IPS DF 6.9 (cell line): ENCODE data around the gene IER2.

ENCODE experiments used
- DNase-seq: peaks from one replicate; pipeline ENCODE4 v3.0.0-alpha.2; 2013; ENCODE audit warnings: low read depth, low spot score
- H3K27ac ChIP-seq: one replicate; pipeline ENCODE4 v1.5.1; 2013; ENCODE audit warnings: low read length, control low read depth
- H3K27me3 ChIP-seq: 2 replicates; pipeline ENCODE4 v1.6.1; 2013; ENCODE audit warnings: mild to moderate bottlenecking, low read length; ENCODE audit not compliant: control insufficient read depth, insufficient read depth
- H3K36me3 ChIP-seq: 2 replicates; pipeline ENCODE4 v1.6.1; 2013; ENCODE audit warnings: low read length; ENCODE audit not compliant: control insufficient read depth, insufficient read depth
- H3K4me1 ChIP-seq: 2 replicates; pipeline ENCODE4 v1.6.1; 2013; ENCODE audit warnings: low read length; ENCODE audit not compliant: control insufficient read depth, insufficient read depth
- H3K4me3 ChIP-seq: 2 replicates; pipeline ENCODE4 v1.5.1; 2013; ENCODE audit warnings: mild to moderate bottlenecking, low read length
- H3K9me3 ChIP-seq: 2 replicates; pipeline ENCODE4 v1.6.1; 2013; ENCODE audit warnings: low read length, inconsistent platforms; ENCODE audit not compliant: control insufficient read depth, insufficient read depth
- WGBS: extraction: QIAGEN DNeasy Blood & Tissue Kit; methylation state at CpG from one replicate; pipeline ENCODE4 v1.1.7; 2013; ENCODE audit warnings: mixed read lengths, missing lambda C conversion rate; ENCODE audit not compliant: insufficient read length, insufficient coverage; 5-methylcytosine and 5-hydroxymethylcytosine counted together

Gene IER2

DNA sequence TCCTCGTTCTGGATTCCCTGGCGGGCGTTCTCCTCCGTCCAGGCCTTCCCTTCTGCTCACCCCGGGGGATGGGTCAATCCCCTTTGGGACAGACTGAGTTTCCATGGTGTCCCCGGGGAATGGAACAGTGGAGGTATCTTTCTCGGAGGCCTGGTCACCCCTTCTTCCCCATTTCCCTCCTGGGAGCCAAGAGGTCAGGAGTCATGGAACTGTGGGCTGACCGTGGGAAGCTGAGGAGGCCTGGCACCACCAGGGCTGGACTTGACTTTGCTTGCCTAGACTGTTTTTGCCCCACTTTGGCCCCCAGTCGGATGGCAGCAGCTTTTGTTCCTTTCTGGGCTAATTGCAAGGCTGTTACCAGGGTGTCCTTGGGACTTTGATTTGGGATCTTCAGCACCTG is 30.2 kb upstream of the IER2 start:
- no peak for DNase-seq
- Histone ChIP-seq H3K4me1 (peaks cover 12% of the 10 kb centered on the region), H3K4me3 (no peak overlapping the region), H3K9me3 (no peaks in the 10 kb centered on the region), H3K36me3 (peaks cover 3% of the 10 kb centered on the region; the same call in 1 of the 2 replicates), H3K27ac (no peak overlapping the region), H3K27me3 (no peaks in the 10 kb centered on the region)
- WGBS: no CpG with 5 or more reads among the region's 9 CpGs

DNA sequence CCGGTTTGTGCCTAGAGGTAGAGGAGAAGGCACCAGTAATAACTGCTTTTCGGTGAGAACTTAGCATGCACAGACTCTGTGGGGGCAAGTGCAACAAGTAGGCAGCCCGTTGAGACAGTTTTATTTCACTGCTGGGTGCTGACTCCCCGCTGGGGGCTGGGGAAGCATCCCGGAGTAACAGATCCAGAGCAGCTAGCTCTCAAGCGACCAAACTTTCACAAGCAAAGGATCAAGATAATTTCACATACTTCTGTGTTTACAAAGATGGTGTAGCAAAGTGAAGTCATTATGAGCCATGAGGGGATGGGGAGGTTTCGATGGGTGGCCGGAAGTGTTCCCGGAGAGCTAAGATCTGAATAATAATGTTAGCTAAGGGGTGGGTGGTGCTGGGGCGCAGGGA is 29.4 kb upstream of the IER2 start:
- no peak overlapping the region for H3K27ac ChIP-seq
- no peaks in the 10 kb centered on the region for H3K9me3 ChIP-seq
- no peak for DNase-seq
- peaks cover 12% of the 10 kb centered on the region for H3K4me1 ChIP-seq
- H3K4me3 ChIP-seq: no peak overlapping the region
- H3K27me3 ChIP-seq: no peaks in the 10 kb centered on the region
- WGBS: no CpG with 5 or more reads among the region's 10 CpGs
- H3K36me3 ChIP-seq: 0 out of 2 replicates have a peak, but pooled peaks cover 3% of the 10 kb centered on the region

DNA sequence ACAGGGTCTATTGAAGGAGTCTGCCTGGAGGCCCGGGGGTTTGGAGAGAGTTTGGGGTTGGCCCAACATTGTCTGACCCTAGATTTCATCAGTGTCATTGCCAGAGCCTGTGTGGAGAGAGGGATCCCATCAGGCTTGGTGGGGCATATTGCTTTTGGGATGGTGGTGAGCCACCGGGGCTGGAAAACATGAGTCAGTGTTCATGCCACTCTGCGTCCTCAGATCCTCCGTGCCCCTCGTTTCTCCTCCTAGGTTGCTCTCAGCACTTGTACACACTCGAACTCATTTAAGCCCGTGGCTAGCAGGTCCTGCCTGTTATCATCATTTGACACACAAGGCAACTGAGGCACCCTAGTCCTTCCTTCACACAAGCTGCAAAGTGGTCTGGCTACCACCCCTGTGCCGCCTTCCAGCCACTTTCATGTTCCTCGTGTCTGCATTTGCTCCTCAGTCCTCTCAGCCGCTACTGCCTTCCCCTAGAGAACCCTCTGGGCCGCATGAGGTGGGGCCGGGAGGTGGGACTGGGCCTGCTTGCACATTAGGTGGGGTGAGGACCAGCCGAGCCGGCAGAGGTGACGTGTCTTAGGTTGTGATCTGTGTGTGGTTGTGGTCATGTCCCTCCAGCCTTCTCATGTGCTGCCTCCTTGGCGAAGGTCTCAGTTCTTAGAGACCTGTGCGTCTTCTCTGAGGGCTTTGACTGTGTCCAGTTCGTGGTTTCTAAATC is 28.5 kb upstream of the IER2 start:
- 0 out of 2 replicates have a peak, but pooled peaks cover 3% of the 10 kb centered on the region for H3K36me3 ChIP-seq
- no CpG with 5 or more reads among the region's 18 CpGs for WGBS

DNA sequence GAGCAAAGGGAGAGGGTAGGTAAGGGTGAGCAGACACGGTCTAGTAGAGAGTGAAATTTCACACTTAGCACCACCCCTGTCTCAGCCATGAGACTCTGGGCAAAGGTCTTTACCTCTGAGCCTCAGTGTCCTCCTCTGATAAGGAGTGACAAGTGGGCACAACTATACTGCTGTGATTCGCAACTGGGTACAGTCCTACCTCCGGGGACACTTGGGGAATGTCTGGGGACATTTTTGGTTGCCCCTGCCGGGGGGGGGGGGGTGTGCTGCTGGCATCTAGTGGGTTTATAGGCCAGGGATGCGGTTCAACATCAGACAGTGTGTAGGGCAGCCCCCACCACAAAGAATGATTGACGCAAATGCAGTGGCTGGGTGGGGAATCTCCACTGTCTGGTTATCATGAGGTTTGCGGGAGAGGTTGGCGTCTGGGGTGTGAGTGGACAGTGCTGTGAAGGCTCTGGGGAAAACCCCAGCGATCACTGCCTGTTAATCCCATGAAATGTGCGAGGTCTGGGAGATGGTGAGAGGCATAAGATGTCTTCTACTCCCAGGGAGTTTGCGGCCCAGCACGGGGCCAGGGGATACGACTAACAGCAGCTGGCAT is 27.8 kb upstream of the IER2 start:
- no peak overlapping the region for H3K27ac ChIP-seq
- H3K4me3 ChIP-seq: no peak overlapping the region
- H3K36me3 ChIP-seq: 0 out of 2 replicates have a peak, but pooled peaks cover 3% of the 10 kb centered on the region
- no peaks in the 10 kb centered on the region for H3K27me3 ChIP-seq
- WGBS: no CpG with 5 or more reads among the region's 13 CpGs
- H3K4me1 ChIP-seq: peaks cover 12% of the 10 kb centered on the region
- no peak for DNase-seq
- H3K9me3 ChIP-seq: no peaks in the 10 kb centered on the region

More for the DNA sequence above, 28.5 kb upstream of the IER2 start:
- no peaks in the 10 kb centered on the region for H3K27me3 ChIP-seq
- DNase-seq: no peak
- no peak overlapping the region for H3K27ac ChIP-seq
- peaks cover 12% of the 10 kb centered on the region for H3K4me1 ChIP-seq
- no peaks in the 10 kb centered on the region for H3K9me3 ChIP-seq
- H3K4me3 ChIP-seq: no peak overlapping the region

DNA sequence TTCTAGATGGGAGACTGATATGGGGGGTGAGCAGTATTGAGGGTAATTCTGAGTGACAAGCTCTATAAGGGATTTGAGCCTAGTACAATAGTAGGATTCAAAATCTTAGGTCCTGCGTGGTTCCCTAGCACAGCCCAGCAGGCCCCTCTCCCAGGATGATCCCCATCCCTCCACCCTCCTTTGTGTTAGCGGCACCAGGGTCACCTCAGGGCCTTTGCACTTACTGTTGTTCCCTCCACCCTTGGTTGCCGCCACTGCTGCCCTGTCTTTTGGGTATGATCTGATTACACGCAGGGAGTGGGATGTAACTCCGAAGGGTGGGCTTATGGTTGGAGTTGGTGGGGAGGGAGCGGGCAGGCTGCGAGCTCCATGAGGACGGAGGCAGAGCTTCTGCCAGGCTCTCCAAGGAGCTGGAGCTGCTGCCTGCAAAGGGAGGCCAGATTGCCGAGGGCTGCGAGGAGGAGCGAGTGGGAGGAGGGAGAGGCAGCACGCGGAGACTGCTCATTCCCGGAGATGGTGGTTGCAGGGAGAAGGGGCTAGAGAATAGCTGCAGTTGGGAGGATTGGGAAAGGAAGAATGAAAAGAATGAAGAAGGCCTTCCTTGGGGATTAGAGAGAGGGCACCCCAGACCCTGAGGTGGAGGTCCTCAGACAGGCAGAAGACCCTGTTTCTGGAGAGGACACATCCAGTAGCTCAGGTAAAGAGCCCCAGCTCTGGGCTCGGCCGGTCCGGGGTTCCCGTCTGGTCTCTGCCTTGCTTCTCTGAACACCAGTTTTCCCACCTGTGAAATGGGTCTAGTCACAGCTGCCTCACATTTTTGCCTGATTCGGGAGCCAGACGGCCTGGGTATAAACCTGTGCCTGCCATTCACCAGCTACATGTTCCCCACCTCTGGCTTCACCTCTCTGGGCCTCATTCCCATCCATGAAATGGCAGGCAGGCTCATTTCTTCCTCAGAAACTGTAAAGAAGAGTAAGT is 26.9 kb upstream of the IER2 start:
- Histone ChIP-seq H3K36me3 (0 out of 2 replicates have a peak, but pooled peaks cover 3% of the 10 kb centered on the region), H3K27ac (no peak overlapping the region), H3K4me3 (no peak overlapping the region), H3K27me3 (no peaks in the 10 kb centered on the region), H3K4me1 (peaks cover 12% of the 10 kb centered on the region), H3K9me3 (no peaks in the 10 kb centered on the region)
- no CpG with 5 or more reads among the region's 20 CpGs for WGBS
- no peak for DNase-seq

- H3K9me3 ChIP-seq: no peaks in the 10 kb centered on the region
- WGBS: no CpG with 5 or more reads among the region's 9 CpGs
- H3K4me3 ChIP-seq: no peak overlapping the region
- H3K36me3 ChIP-seq: no peaks in the 10 kb centered on the region
- H3K27ac ChIP-seq: no peak overlapping the region
- no peaks in the 10 kb centered on the region for H3K4me1 ChIP-seq
- no peaks in the 10 kb centered on the region for H3K27me3 ChIP-seq
- DNase-seq: no peak
Observed at GRCh38 chr19:13127051-13127450, 23.2 kb upstream of the IER2 start.

GRCh38 chr19:13127811-13128575 is 22.2 kb upstream of the IER2 start:
- WGBS: no CpG with 5 or more reads among the region's 6 CpGs
- H3K27ac ChIP-seq: no peak overlapping the region
- H3K4me1 ChIP-seq: no peaks in the 10 kb centered on the region
- no peak for DNase-seq
- no peaks in the 10 kb centered on the region for H3K27me3 ChIP-seq
- no peak overlapping the region for H3K4me3 ChIP-seq
- no peaks in the 10 kb centered on the region for H3K9me3 ChIP-seq
- H3K36me3 ChIP-seq: no peaks in the 10 kb centered on the region

DNA sequence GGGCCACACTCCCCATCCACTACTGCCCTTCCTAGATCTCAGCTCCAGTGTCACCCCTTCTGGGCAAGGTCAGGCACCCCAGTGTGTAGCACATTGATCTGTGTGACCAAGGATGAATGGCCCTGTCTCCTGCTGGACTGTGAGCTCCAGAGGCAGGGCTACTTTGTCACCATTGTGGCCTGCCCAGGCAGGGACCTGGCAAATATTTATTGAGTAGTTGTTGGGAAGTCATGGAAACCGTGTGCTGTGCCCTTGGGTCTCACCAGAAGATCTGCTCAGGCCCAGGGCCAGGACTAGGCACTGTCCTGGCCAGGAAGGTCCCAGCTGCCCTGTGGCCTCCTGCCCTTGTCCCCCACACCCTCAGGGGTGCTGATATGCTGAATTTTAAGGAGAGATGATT is 21.6 kb upstream of the IER2 start:
- Histone ChIP-seq H3K27me3 (no peaks in the 10 kb centered on the region), H3K4me3 (no peak overlapping the region), H3K36me3 (no peaks in the 10 kb centered on the region; the same call in 1 of the 2 replicates), H3K4me1 (no peaks in the 10 kb centered on the region), H3K9me3 (no peaks in the 10 kb centered on the region), H3K27ac (no peak overlapping the region)
- WGBS: no CpG with 5 or more reads among the region's 1 CpG
- DNase-seq: no peak

DNA sequence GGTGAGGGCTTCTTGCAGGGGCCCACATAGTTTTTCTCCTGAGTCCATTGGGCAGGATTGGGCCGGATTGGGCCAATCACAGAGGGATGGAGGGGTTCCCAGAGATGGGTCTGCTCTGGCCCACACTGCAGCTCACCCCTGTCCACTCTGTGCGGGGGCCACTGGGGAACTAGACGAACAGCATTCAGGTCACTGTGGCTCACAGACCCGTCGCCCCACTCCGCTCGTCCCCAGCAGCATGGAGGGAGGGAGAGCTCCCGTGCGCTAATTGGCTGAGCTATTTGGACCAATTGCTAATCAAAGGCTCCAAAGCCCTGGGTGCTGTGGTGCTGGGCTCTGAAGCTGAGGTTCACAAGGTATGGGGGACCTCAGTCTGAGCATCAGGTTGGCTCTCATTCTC is 20.8 kb upstream of the IER2 start:
- H3K36me3 ChIP-seq: no peaks in the 10 kb centered on the region; the same call in 1 of the 2 replicates
- no peaks in the 10 kb centered on the region for H3K27me3 ChIP-seq
- H3K4me1 ChIP-seq: no peaks in the 10 kb centered on the region
- WGBS: no CpG with 5 or more reads among the region's 9 CpGs
- H3K9me3 ChIP-seq: no peaks in the 10 kb centered on the region
- no peak overlapping the region for H3K4me3 ChIP-seq
- no peak for DNase-seq
- no peak overlapping the region for H3K27ac ChIP-seq
